CD4-positive, alpha-beta T cell (primary cell): ENCODE data around the gene PROCA1. TPM values are rescaled to one million over a fixed set of nuclear protein-coding genes. Genes with fewer than 3 reads are reported as not detected.

Experiments used
- ATAC-seq: fragments of 200-7000 bp; cut with Tn5 transposase; one replicate; pipeline ENCODE4 v1.10.0; 2022; ENCODE audit warnings: mild to moderate bottlenecking; ENCODE audit not compliant: poor library complexity
- CTCF ChIA-PET: fragments of 350-600 bp; sonication (Branson Sonifier 250); formaldehyde crosslinking; loops from one replicate; lab custom pipeline; 2021; ENCODE audit warnings: antibody characterized with exemption, inconsistent platforms; lab: Charles Lee
- POLR2A ChIA-PET: fragments of 350-600 bp; sonication (Branson Sonifier 250); formaldehyde crosslinking; loops from one replicate; lab custom pipeline; 2021; ENCODE audit warnings: antibody characterized with exemption, inconsistent platforms; lab: Charles Lee
- DNase-seq, 14 experiments: peaks; one replicate each; pipeline ENCODE4 v3.0.0-alpha.2; 2013 to 2020; ENCODE audit warnings: mixed read lengths in 2 of 14
- H3K27ac ChIP-seq, 2 donors: one replicate each; pipeline versions ENCODE4 v1.5.1 to v1.7.0; 2013; ENCODE audit warnings: low read length in 2 of 2, low read depth in 1 of 2, mild to moderate bottlenecking in 1 of 2
- H3K27me3 ChIP-seq, 2 experiments: 1 replicate in 1 of 2; 2 replicates in 1 of 2; pipeline versions ENCODE4 v1.6.1 to v1.7.0; 2013; ENCODE audit warnings: low read length in 2 of 2, control low read depth in 1 of 2, mild to moderate bottlenecking in 1 of 2, moderate library complexity in 1 of 2; ENCODE audit not compliant: insufficient read depth in 2 of 2, control insufficient read depth in 1 of 2
- H3K36me3 ChIP-seq: one replicate; pipeline ENCODE4 v1.6.1; 2013; ENCODE audit warnings: low read length, control low read depth; ENCODE audit not compliant: insufficient read depth
- H3K4me1 ChIP-seq: one replicate; pipeline ENCODE4 v1.6.1; 2013; ENCODE audit warnings: low read length, control low read depth; ENCODE audit not compliant: insufficient read depth
- H3K4me3 ChIP-seq: one replicate; pipeline ENCODE4 v1.5.1; 2013; ENCODE audit warnings: mild to moderate bottlenecking, low read length, moderate library complexity
- H3K9me3 ChIP-seq, 2 experiments: 1 replicate in 1 of 2; 2 replicates in 1 of 2; pipeline versions ENCODE4 v1.6.1 to v1.7.0; 2013; ENCODE audit warnings: low read length in 2 of 2, mild to moderate bottlenecking in 2 of 2, control low read depth in 1 of 2, moderate library complexity in 1 of 2; ENCODE audit not compliant: control insufficient read depth in 1 of 2, insufficient read depth in 1 of 2
- H3K27ac Mint-ChIP-seq: one replicate; pipeline ENCODE4 v1.8.0; 2020; ENCODE audit warnings: mixed read lengths
- H3K27me3 Mint-ChIP-seq: one replicate; pipeline ENCODE4 v1.8.0; 2021; ENCODE audit warnings: mixed read lengths
- H3K36me3 Mint-ChIP-seq: one replicate; pipeline ENCODE4 v1.8.0; 2021; ENCODE audit warnings: low read depth, mixed read lengths
- H3K4me1 Mint-ChIP-seq: one replicate; pipeline ENCODE4 v1.8.0; 2021; ENCODE audit warnings: low read depth, mixed read lengths
- H3K4me3 Mint-ChIP-seq: one replicate; pipeline ENCODE4 v1.8.0; 2020; ENCODE audit warnings: mild to moderate bottlenecking, mixed read lengths
- H3K9me3 Mint-ChIP-seq: one replicate; pipeline ENCODE4 v1.8.0; 2020; ENCODE audit warnings: mixed read lengths
- intact Hi-C, 2 experiments: fragments of 100-400 bp; cut with DNase I in 1 of 2; cut with micrococcal nuclease in 1 of 2; formaldehyde crosslinking; loops; one replicate each; pipeline versions ENCODE4 v1.15.1 to v1.9.0; 2023 to 2025; cut with DNase I, micrococcal nuclease
- total RNA-seq, 174 experiments: library from RNA in 2 of 174; stranded (reverse) in 2 of 174; gene quantifications; one replicate each; pipeline ENCODE4 v1.2.3 and lab custom pipeline; 2021 to 2026
- TF ChIP-seq, protein P1 (sequence below): fragments of 200-600 bp; IDR thresholded peaks from one replicate; pipeline ENCODE4 v1.8.0; 2022; ENCODE audit warnings: antibody characterized with exemption, mild to moderate bottlenecking

PROCA1 gene
- total RNA-seq, 2 experiments from 2014 or later: 3.5 to 4.1 TPM

DNA sequence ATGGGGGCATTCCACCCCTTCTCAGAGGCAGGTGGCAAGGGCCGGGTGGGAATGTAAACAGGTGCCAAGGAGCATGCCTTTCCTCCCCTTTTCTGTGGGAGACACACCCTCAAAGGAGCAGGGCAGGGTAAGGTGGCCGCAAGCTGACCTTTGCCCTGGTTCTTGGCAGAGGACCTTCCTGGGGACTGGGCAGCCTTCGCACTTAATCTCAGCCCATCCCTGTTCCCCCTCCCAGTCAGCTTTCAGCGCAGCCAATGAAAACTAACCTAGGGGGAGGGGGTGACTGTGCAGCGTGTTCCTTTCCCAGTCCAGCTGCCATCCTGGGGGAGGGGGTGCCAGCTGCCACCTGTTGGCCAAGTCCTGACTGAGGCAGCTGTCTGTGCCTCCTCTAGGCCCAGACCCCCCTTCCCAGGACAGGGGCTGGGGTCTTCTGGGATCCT is 34.9 kb upstream of the PROCA1 start:
- Mint-ChIP-seq H3K36me3 (peaks cover 22% of the 10 kb centered on the region), H3K4me1 (peaks cover 30% of the 10 kb centered on the region), H3K27me3 (no peaks in the 10 kb centered on the region), H3K4me3 (peak overlapping the region; percentile 90), H3K27ac (peak overlapping the region; percentile 88), H3K9me3 (no peaks in the 10 kb centered on the region)
- TF ChIP-seq, protein P1, sequence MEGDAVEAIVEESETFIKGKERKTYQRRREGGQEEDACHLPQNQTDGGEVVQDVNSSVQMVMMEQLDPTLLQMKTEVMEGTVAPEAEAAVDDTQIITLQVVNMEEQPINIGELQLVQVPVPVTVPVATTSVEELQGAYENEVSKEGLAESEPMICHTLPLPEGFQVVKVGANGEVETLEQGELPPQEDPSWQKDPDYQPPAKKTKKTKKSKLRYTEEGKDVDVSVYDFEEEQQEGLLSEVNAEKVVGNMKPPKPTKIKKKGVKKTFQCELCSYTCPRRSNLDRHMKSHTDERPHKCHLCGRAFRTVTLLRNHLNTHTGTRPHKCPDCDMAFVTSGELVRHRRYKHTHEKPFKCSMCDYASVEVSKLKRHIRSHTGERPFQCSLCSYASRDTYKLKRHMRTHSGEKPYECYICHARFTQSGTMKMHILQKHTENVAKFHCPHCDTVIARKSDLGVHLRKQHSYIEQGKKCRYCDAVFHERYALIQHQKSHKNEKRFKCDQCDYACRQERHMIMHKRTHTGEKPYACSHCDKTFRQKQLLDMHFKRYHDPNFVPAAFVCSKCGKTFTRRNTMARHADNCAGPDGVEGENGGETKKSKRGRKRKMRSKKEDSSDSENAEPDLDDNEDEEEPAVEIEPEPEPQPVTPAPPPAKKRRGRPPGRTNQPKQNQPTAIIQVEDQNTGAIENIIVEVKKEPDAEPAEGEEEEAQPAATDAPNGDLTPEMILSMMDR: no peak
- H3K4me3 ChIP-seq: no peak overlapping the region
- ATAC-seq (no peak), DNase-seq (no peak)
- peaks cover 52% of the 10 kb centered on the region for H3K4me1 ChIP-seq
- POLR2A ChIA-PET: interaction anchor here (1.0 to 13.8 kb wide), 3 partner anchors 19 to 31 kb away, joined by 3 to 268 read pairs (median 7); partner anchors contain the start of genes NEK8, RPL23A and TLCD1
- peaks cover 30% of the 10 kb centered on the region for H3K36me3 ChIP-seq
- no peaks in the 10 kb centered on the region for H3K27me3 ChIP-seq
- H3K9me3 ChIP-seq: no peaks in the 10 kb centered on the region
- CTCF ChIA-PET: interaction anchor here (1.4 to 12.6 kb wide), 2 partner anchors 17 to 19 kb away, joined by 4 to 373 read pairs; partner anchors contain the start of genes NEK8 and TLCD1
- peak overlapping the region in 1 of 2 donors; percentile 17 for H3K27ac ChIP-seq
- intact Hi-C loops: loop anchor here in 1 of 2 experiments (10.0 kb wide), 1 partner anchor 838 kb away; the partner anchor contains the start of gene GIT1

DNA sequence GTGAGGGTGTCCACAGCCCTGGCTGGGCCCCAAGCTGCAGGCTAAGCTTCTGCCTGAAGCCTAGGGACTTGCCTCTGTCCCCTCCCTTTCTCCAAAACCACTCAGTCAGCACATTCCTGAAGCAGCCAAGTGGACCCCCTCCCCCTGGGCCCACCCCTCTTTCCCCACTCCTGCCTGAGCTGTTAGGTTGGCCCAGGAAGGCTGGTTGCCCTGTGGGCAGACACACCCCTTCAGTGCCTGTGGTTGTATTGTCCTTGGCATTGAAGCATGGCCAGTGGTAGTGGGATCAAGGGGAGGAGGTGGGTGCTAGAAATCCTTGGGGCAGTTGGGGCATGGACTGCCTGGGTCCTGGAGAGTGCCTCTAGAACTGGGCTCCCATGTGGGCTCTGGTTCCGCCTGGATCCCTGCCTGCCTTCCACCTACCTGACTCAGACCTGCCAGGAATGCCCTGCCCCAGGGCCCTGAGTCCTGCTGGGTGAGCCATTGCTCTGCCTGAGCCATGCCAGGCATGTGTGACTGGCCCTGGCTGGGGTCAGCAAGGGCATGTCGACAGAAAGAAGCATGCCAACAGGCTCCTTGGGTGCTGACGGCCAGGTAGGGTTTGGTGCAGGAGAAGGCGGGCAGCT is 34.2 kb upstream of the PROCA1 start:
- ATAC-seq (no peak), DNase-seq (no peak)
- Histone ChIP-seq H3K36me3 (peaks cover 30% of the 10 kb centered on the region), H3K9me3 (no peaks in the 10 kb centered on the region), H3K27ac (peak overlapping the region; percentile 35 to 41), H3K4me1 (peaks cover 59% of the 10 kb centered on the region), H3K27me3 (no peaks in the 10 kb centered on the region), H3K4me3 (peak overlapping the region; percentile 76)
- TF ChIP-seq, protein P1: no peak
- peaks cover 30% of the 10 kb centered on the region for H3K4me1 Mint-ChIP-seq
- intact Hi-C loops: loop anchor here in 1 of 2 experiments (10.0 kb wide), 1 partner anchor 839 kb away; the partner anchor contains the start of gene GIT1
- H3K27me3 Mint-ChIP-seq: no peaks in the 10 kb centered on the region
- H3K36me3 Mint-ChIP-seq: peaks cover 22% of the 10 kb centered on the region
- POLR2A ChIA-PET: interaction anchor here (1.0 to 13.8 kb wide), 10 partner anchors 18 to 206 kb away, joined by 3 to 268 read pairs (median 7); partner anchors contain the start of genes DHRS13, FLOT2, NEK8 and PHF12
- CTCF ChIA-PET: interaction anchor here (1.4 to 12.6 kb wide), 2 partner anchors 18 to 19 kb away, joined by 4 to 373 read pairs; partner anchors contain the start of genes NEK8 and TLCD1
- H3K9me3 Mint-ChIP-seq: no peaks in the 10 kb centered on the region
- H3K4me3 Mint-ChIP-seq: peak overlapping the region; percentile 90
- H3K27ac Mint-ChIP-seq: peak overlapping the region; percentile 88

DNA sequence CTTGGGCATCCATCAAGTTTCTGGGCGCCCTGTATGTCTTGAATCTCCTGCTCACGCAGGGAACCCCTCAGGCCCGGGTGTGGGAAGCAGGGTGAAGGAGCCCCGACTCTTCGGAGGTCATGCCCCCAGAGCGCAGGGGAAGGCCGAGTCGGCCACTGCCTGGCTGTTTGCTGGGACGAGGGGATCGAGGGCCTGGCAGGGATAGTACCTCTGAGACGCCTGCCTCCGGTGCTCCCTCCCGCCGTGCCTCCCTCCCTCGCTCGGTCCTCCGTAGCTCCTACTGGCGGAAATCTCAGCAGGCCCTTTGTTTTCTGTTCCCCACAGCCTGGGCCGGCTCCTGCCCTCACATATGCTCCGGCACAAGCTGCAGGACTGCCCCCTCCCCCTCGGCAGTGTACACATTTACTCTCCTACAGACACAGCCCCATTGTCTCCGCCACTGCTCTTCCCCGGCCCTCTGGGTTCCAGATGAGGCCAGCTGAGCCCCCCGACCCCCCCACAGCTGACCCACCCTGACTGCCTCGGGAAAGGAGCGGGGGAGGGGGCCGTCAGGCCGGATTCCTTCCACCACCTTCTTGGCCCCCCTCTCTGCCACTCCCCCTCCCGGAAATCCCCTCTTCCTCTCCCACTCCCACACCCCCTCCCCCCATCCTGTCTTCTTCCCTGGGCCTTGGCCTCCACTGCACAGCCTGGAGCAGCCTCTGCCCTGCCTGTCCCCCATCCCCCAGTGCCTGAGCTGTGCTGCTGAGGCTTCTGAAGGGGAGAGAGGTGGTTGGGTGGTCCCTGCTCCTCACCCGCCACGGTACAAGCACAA is 33.5 kb upstream of the PROCA1 start:
- peaks cover 20% of the 10 kb centered on the region for H3K36me3 Mint-ChIP-seq
- no peaks in the 10 kb centered on the region for H3K9me3 Mint-ChIP-seq
- peak overlapping the region; percentile 90 for H3K4me3 Mint-ChIP-seq
- Histone ChIP-seq H3K27ac (peak overlapping the region; percentile 72 to 88), H3K9me3 (no peaks in the 10 kb centered on the region), H3K4me1 (peaks cover 56% of the 10 kb centered on the region), H3K27me3 (no peaks in the 10 kb centered on the region), H3K36me3 (peaks cover 26% of the 10 kb centered on the region), H3K4me3 (peak overlapping the region; percentile 76)
- POLR2A ChIA-PET: interaction anchor here (0.6 to 13.8 kb wide), 9 partner anchors 17 to 207 kb away, joined by 3 to 268 read pairs (median 7); partner anchors contain the start of genes DHRS13, FLOT2, NEK8 and PHF12
- ATAC-seq (no peak), DNase-seq (peak in 5 of 14 experiments; percentile 16 to 67 (median 57))
- intact Hi-C loops: loop anchor here in 1 of 2 experiments (1.0 to 10.0 kb wide), 2 partner anchors 18 to 840 kb away; partner anchors contain the start of gene GIT1
- no peaks in the 10 kb centered on the region for H3K27me3 Mint-ChIP-seq
- TF ChIP-seq, protein P1: no peak
- CTCF ChIA-PET: interaction anchor here (1.4 to 12.6 kb wide), 3 partner anchors 18 to 19 kb away, joined by 4 to 373 read pairs (median 6); partner anchors contain the start of genes NEK8 and TLCD1
- H3K27ac Mint-ChIP-seq: peak overlapping the region; percentile 88
- H3K4me1 Mint-ChIP-seq: peaks cover 24% of the 10 kb centered on the region
